Medulla oblongata (tissue), 1 donor: ENCODE measurements around the gene FAM124B.
A peak's percentile ranks its signal among the peaks of the same experiment; 100 is the strongest.

Experiments used
- DNase-seq: peaks from one replicate; pipeline ENCODE4 v3.0.0-alpha.2; 2015; ENCODE audit errors: extremely low spot score

FAM124B gene

GRCh38 chr2:224381521-224382279 lies 20.2 kb downstream of the FAM124B start:
- DNase-seq = no peak

- no peak for DNase-seq
Measured at GRCh38 chr2:224379986-224380385, 21.9 kb downstream of the FAM124B start.

DNA sequence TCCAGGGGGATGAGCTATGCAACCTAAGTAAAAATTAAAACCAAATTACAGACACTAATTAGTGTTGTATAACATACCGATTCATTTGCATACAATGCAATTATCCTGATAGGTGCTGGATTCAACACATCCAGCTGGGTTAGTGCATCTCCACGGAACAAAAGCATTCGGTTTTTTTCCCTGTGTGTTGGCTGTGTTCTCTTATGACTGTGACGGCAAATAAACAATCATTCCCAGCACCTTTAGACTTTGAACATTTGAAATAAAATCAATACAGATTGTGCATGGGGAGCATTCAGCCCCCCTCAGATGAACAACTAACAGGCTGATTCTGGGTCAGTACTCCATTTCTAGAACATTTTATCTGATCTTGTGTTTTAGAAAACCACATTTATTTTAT lies 22.7 kb downstream of the FAM124B start:
- DNase-seq = no peak

- DNase-seq = no peak
Measured at GRCh38 chr2:224378701-224379097, 23.2 kb downstream of the FAM124B start.

- no peak for DNase-seq
Measured at GRCh38 chr2:224377751-224378700, 23.9 kb downstream of the FAM124B start.

DNA sequence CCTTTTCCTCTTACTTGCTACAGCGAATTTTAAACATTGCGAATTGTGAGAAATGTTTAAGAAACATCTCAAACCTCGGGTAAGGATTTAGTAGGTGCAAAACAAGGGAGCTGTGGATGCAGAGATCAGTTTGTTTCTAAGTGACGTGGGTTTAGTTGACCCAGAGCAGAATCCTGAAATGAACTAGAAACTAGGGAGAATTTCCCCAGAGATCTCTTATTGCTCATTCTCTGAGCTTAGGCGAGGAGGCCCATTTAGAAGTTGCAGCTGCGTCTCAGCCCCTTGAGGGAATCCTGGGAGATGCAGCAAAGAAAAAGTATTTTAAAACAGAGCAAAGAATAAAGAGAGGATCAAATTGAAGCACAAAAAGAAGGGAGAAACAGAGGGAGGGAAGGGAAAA lies 29.3 kb downstream of the FAM124B start:
- no peak for DNase-seq

DNA sequence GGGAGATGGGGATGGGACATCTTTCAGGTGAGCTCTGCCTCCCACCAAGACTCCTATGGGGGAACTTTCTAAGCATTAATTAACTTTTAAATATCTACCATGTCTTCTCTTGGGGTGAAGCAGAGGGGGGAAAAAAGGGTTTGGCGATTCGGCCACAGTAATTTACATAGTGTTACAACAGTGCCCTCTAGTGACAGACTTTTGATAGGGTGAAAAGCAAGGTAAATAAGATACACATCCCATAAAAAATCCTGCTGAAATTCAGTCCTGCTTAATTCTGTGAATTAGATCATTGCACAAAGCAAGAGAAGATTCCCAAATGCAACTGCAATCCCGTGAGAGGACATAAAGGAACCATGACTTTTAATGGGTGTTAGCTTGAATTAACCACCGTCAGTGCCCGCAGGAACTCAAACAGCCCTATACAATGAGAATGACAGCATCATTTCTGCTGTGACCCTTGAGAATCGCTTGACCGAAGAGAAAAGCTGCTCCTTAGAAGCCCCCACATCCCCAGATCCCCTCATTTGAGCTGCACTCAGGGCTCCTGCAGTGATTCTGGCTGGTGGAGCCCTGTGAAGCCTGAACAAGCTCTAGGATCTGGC lies 32.8 kb downstream of the FAM124B start:
- DNase-seq = peak; percentile 60

DNA sequence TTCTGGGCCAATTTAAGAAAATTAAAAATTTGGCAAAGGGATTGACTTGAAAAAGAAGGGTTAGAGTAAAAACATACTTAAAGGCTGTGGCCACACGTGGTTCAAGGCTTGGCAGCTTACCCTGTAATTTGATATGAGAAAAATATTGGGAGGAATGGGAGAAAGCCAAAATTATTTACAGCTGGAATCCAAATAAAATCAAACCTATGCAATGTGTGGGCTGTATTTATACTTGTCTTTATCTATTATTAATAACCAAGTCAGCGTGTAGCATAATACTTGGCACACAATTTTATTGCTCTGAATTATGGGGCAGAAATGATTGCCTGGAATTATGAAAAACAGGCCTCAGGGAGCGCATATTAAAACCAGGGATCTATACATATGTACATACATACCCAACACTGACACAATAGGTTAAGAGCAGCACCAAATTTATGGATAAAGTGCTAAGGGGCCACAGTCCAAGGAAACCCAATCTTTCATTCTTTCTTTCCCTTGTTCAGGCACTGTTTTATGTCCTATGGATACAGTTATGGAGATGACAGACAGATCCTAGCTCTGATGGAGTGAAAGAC lies 35.6 kb downstream of the FAM124B start:
- no peak for DNase-seq

GRCh38 chr2:224365331-224365730 lies 36.6 kb downstream of the FAM124B start:
- DNase-seq = no peak

GRCh38 chr2:224363281-224363680 lies 38.6 kb downstream of the FAM124B start:
- DNase-seq = no peak

DNA sequence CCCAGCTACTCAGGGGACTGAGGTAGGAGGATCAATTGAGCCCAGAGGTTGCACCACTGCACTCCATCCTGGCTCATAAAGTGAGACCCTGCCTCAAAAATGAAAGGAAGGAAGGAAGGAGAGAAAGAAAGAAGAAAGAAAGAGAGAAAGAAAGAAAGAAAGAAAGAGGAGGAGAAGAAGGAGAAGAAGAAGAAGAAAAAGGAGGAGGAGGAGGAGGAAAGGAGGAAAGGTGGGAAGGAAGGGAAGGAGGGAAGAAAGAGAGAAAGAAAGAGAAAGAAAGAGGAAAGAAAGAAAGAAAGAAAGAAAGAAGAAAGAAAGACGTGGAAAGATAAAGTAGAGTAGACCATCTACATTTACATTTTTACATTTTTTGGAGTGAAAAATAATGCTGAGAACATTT lies 39.8 kb downstream of the FAM124B start:
- DNase-seq = no peak

- no peak for DNase-seq
Measured at GRCh38 chr2:224360801-224361251, 41.1 kb downstream of the FAM124B start.

DNA sequence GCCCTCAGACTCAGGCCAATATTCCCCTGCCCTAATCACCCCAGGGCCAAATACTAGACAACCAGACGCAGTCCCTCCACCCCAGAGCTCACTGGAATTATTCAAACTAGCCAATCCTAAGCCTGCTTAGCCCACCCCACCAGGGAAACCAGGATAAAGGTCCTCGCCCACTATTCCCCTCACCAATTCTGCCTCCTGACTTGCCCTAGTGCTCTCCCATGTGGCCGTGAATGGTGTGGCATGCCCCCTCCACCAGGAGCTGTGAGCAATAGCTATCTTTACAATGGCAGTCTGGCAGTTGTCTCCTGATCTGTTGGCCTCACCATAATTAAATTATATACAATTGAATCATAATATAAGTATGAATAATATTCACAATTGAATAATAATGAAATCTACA lies 42.3 kb downstream of the FAM124B start:
- DNase-seq = no peak

DNA sequence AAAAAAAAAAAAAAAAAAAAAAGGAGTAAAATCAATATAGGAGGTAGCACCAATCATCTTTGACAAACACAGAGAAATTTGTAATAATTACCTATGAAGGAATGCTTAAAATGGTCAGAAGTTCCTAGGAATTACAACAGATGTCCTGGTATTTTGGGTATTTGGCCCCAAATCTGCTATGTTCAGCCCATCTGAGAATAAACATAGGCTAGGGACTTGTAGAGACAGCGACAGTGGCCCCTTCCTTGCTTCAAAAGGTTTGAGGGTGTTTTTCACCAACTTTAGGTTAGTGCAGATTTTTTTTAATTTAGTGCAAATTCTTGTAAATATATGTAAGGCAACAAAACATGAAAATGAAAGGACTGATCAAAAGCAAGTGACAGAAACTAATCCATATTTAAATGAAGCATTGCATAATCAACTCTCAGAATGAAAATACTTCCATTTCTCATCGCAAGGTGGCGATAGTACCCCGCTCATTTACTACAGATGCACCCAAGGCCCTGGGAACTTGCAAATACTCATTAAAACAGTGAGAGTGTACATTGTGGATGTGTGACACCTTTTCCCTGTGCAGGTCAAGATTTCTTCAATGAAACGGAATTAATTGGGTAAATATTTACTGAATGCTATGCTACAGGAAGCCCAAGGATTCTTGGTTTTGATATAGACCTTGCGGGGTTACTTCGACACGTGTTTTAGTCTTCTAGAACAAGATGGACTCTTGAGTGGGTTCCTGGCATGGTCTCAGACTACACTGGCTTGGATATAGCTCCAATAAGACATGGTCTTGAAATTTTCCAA lies 44.6 kb downstream of the FAM124B start:
- DNase-seq = peak; percentile 82

- DNase-seq = no peak
Measured at GRCh38 chr2:224354632-224355211, 47.2 kb downstream of the FAM124B start.

- DNase-seq = no peak
Measured at GRCh38 chr2:224350703-224351102, 51.2 kb downstream of the FAM124B start.

DNA sequence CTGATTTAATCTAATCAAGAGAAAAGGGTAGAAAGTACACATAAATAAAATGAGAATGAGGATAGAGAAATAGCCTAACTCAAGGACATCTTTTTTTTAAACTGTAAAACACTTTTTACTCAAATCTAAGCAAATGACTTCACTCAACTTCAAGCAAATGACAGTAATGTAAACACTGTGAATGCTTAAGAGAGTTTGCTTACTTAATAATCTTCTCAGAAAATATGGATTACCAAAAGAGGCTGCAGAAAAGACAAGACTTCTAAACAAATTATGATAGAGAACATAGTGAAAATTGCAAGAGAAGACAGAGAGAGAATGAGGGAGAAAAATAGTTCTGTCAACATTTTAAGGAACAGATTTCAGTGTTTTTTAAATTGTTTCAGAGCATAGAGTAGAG lies 52.5 kb downstream of the FAM124B start:
- DNase-seq = no peak

- no peak for DNase-seq
Measured at GRCh38 chr2:224347176-224348051, 54.5 kb downstream of the FAM124B start.

GRCh38 chr2:224345492-224345891 lies 56.4 kb downstream of the FAM124B start:
- DNase-seq = no peak

DNA sequence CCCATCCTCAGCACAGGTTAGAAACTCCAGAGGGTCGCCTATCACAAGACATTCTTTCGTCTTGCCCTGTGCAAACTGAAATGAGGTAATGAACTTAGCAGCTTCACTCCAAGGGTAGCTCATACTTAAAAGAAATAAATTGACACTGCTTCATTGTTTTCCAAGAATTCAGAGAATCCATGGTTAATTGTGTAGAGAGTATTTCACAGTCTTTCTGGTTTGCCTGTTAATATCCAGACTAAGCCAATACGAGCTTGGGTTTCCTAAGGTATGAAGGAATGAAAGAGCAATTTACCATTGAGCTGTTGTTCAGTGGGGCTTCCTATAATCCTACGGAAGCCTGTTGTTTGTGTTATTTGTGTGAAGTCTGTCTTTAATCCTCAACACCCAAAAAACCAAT lies 58.7 kb downstream of the FAM124B start:
- no peak for DNase-seq
